HG03066 (cell line): ENCODE results near the gene RPL3.
"Not testable (repeated sequence)": the region's sequence is repeated elsewhere in the genome, so short reads cannot be mapped to it uniquely, and the experiment has no call there.

Source experiments
- ATAC-seq: cut with Tn5 transposase; IDR thresholded peaks from one replicate; pipeline ENCODE4 v1.9.1; 2021; ENCODE audit warnings: low read depth; ENCODE audit not compliant: unreplicated experiment

The RPL3 gene

DNA sequence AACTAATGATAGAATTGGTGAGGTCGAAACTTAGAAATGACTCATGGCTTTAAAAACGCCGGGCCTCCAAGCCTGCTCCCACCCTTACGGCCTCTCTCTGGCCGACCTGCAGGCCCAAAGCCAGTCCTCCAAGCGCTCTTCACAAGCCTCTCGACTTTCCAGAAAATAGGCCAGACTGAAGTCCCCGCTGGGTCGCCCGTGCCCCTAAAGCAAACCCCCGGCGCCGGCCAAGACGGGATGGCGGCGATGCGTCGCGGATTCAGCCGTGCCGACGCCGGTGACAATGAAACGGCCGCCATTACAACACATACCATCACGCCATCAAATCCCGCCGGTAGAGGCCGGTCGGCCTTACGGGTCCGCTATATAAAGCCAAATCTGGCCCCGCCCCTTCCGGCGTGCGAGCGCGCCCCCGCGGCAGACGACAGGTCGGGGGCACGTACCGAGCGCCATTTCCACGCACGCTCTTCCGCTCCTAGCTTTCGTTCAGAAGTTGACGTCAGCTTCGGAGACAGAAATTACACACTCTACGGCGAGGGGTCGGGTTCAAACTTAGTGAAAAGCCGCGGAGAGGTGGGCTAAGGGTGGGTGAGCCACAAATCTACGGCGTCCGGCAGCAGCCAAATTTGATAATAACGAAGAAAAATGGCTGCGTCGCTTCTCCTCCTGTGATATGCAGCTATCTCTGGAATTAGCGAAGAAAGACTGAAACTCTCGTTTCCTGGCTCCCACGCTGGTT lies at the start of gene RPL3:
TSS of gene RPL3 (minus strand) at position 340 of the 739 bp plus-strand sequence. CDS start at position 314, 26 bp downstream.
- peak; percentile 73 for ATAC-seq

DNA sequence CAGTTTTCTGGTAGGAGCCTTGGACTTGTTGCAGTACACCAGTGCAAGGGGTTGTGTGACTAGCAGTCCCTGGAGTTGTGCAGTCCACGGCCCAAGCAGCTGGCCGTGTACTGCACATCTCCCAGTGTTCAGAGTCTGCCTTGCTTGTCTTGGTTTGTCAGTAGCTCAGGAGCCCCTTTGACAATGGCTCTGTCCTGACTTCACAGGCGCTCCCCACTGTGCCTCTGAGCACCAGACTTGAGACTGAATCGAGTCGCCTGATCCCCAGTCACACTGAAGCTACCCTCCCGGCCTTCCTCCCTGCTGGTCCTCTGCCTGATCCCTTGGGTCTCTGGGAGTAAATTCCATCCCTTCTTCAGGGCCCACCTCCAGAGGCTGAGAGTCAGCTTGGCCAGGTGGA lies 49.8 kb upstream of the RPL3 start:
- ATAC-seq: no peak

DNA sequence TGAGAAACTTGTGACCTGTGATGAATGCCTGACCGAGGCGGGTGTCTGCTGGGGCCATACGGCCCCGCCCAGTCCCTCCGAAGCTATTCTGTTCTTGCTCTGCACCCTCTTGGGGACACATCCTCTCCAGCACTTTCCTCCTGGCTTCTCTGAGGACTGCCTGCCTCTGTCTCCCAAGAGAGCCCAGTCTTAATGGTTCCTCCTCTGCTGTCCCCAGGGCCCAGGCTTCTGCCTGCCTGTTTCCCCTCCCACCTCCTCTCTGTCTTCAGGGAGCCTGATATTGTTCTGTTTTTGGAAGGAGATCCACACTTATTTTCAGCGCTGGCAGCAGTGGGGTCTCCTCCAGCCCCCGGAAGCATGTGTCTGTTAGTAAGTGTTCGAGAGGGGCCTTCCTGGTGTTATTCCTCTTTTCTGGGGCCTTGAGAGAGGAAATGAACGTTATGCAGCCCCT lies 49.1 kb upstream of the RPL3 start:
- no peak for ATAC-seq

DNA sequence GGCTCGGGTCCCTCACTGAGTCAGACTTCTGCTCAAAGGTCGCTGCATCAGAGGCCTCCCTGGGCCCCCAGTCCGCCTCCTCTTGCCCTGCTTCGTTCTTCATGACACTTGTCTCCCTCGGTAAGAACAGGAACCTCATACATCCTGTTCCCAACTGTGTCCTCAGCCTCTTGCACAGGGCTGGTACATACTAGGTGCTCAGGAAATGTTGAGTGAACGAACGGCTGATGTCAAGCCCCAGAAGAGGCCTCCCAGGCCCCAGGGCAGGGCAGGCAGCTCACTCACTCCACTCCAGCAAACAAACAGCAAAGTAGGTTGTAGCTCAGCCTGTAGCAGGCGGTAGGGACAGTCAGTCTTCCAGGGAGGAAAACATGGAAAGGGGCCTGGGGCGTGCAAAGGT lies 47.6 kb upstream of the RPL3 start:
- ATAC-seq: no peak

DNA sequence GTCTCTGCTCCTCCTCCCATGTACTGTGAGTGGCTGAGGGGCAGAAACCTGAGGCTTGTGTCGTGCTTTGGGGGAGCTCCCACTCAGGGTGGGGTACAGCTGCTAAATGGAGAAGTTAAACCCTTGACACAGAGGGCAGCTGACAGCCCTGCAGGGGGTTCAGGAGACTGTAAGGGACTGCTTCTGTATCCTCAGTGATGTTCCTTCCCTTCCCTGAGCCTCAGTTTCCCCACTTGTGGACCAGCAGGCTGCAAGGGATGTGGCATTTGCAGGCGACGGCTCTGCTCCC lies 46.0 kb upstream of the RPL3 start:
- no peak for ATAC-seq

DNA sequence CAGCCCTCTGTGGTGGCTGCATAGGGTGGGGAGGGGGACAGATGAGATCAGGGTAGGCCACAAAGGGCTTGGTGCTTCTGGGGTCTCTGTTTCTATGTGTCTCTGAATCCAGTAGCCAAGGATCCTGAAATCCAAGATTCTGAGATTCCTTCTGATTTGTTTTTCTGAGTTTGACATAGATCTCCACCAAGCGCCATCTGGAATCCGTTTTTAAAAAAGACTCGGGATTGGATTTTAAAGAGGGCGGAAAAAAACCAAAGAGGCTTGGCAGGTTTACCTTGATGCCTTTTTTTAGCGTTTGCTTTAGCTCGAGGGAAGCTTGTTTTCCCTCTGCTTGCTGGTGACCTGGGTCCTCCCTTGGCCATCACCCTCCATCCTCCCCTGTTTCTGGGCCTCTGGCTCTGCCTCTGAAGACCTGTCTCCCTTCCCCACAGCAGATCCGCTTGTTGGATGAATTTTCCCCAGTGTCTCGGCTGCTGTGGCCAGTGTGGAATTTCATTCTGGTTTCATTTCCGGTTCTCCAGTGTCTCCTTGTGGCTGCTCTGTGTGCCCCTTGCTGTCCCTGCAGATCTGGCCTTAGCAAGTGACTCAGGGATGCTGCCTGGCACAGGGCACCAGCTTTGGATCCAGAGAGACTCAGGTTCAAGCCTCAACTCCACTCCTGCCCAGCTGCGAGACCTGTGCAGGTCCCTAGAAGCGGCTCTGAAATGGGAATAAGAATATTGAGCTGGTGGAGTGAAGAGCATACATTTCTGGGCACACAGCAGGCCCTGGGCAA lies 45.5 kb upstream of the RPL3 start:
- ATAC-seq: no peak

DNA sequence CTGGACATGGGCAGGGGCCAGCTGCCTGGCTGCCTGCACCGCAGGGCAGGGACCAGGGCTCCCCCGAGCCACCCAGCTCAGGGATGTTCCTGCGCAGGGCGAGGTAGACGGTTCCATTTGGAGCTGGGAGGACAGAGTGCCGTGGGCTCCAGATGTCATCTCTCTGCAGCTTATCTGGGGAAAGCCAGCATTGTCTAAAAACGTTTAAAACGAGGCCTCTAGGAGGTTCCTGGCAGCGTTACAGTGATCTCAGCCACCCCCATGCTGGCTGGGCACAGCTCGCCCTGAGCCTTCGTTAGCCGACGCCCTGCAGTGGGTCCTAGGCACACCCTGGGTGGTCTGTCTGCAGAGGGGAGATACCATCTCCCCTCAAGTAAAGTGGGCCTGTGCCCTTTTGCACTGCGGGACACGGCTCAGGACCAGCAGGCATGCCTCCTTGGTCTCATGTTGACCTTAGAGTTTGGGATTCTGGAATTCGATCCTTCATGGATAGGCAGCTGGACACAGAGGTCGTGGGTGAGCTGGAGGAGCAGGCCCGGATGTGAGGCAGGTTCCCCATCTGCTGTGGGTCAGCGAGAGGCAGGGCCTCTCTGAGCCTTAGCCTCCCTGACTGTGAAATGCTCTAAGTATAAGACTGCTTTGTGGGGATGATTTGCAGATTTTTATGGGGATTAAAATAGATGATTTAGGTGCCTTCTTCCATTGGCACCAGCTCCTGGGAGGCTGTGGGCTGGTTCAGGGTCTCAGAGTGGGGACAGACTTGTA lies 44.5 kb upstream of the RPL3 start:
- ATAC-seq: no peak

DNA sequence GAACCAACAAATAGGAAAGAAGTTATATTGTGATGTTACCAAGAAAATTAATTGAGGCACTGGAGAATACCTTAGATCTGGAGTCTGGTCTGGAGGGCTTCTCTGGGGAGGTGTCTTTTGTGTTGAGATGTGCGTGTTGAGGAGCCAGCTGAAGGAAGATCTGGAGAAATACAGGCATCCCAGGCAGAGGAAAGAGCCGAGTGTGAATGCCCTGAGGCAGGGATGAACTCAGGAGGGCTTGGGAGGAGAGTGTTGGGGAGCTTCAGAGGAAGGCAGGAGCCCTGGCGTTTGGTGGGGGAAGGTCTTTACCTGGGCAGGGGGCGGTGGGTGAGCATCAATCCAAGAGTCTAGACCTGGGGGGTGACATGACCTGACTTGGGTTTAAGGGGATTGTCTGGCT lies 43.5 kb upstream of the RPL3 start:
- ATAC-seq: no peak

DNA sequence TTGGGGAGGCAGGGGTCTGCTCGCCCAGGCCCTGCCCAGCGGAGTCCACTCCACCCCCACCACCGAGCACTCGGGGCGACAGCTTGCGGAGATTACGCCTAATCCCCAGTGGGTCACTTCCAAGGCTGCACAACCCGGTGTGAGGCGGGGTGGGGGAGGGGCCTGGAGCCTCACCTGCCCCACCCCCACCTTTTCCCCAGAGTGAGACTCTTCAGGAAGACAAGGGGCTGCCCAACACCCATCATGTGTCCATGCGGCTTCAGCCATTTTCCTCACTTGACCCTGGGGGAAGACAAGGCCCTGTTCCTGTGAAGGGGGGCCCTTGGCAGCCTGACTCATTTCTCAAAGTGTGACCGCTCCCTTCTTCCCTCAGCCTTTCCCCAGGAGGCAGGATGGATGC lies 42.8 kb upstream of the RPL3 start:
- ATAC-seq: no peak

DNA sequence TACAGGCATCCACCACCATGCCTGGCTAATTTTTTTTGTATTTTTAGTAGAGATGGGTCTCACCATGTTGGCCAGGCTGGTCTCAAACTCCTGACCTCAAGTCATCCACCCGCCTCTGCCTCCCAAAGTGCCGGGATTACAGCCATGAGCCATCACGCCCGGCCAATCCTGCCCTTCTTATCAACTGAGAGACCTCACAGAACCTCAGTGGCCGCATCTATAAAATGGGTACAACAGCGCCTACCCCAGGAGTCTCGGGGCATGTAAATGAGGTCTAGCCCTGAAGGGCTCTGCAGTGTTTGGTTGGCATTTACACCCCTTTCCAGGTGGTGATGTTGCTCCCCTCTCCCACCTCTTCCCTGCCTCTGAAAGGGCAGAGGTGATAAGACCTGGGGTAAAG lies 42.1 kb upstream of the RPL3 start:
- ATAC-seq: no peak

DNA sequence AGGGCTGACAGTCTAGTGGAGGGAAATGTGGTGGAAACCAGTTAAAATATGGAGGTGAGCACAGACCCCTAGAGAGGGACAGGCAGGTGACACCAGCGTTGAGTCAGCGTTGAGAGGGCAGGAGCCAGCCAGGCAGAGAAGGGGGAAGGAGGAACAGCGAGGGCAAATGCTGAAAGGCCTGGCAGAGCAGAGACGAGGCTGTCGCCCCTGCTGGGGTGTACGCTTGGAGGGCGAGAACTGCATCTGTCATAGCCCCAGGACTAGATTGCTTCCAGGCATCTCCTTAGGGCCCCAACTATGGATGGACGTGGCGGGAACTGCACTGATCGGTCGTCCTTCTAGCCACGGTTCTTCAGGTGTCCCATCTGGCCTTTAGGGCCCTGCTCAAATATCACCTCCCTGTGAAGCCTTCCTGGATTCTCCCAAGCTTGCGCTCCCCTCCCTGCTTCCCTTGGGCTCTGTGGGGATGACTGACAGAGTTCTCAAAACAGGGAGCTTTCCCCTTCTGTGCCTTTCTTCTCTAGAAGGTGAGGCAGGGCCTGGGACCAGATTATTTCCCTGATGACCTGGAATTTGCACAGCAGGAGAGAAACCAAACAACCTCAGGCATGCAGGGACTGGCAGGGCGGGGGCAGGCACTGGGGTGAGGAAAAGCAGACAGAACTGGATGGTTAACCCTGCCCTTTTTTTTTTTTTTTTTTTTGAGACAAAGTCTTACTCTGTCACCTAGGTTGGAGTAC lies 41.4 kb upstream of the RPL3 start:
- no peak for ATAC-seq

DNA sequence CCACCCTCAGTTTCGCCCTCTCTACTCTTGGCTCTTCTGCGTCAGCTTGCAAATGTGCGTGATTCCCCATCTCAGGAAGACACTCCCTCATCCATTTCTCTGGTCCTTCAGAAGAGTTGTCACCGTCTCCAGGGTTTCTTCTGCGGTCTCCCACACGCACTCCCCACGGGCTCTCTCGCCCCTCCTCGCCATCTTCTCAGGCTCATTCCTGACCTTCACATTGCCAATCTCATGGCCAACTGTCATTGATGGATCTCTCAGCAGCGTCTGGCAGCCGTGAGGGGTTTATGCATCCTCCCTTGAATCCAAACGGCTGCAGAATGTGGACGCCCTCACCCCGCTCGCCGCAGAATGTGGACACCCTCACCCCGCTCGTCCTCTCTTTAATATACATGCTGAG lies 40.8 kb upstream of the RPL3 start:
- ATAC-seq: no peak

DNA sequence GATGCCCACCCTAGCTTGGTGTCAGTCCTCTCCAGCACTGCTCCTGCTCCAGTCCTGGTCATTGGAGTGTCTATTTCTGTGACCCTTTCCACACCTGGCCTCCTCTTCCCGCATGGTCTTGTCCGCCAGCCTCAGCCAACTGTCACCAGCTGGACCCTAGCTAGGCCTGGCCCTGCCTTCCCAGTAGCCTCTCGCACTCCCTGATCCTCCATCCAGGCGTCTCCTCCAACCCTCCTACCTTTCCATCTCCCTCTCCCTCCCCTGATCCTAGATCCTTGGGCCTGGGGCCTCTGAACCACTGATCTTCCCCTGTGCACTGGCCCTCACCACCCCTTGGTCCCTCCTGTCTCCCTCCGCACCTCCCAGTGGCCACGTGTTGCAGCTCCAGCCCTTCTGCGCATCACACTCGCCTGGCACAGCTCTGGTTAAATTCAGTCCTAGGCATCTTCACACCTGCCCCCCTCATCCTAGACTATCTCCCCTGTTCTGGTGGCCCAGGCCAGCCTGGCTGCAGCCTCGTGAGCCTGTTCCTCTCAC lies 40.3 kb upstream of the RPL3 start:
- ATAC-seq: no peak

DNA sequence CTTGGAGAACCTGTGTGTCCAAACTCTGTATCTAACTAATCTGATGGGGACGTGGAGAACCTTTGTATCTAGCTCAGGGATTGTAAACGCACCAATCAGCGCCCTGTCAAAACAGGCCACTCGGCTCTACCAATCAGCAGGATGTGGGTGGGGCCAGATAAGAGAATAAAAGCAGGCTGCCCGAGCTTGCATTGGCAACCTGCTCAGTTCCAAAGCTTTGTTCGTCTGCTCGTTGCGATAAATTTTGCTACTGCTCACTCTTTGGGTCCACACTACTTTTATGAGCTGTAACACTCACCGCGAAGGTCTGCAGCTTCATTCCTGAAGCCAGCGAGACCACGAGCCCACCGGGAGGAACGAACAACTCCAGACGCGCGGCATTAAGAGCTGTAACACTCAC lies 38.8 kb upstream of the RPL3 start:
- not testable (repeated sequence) for ATAC-seq

DNA sequence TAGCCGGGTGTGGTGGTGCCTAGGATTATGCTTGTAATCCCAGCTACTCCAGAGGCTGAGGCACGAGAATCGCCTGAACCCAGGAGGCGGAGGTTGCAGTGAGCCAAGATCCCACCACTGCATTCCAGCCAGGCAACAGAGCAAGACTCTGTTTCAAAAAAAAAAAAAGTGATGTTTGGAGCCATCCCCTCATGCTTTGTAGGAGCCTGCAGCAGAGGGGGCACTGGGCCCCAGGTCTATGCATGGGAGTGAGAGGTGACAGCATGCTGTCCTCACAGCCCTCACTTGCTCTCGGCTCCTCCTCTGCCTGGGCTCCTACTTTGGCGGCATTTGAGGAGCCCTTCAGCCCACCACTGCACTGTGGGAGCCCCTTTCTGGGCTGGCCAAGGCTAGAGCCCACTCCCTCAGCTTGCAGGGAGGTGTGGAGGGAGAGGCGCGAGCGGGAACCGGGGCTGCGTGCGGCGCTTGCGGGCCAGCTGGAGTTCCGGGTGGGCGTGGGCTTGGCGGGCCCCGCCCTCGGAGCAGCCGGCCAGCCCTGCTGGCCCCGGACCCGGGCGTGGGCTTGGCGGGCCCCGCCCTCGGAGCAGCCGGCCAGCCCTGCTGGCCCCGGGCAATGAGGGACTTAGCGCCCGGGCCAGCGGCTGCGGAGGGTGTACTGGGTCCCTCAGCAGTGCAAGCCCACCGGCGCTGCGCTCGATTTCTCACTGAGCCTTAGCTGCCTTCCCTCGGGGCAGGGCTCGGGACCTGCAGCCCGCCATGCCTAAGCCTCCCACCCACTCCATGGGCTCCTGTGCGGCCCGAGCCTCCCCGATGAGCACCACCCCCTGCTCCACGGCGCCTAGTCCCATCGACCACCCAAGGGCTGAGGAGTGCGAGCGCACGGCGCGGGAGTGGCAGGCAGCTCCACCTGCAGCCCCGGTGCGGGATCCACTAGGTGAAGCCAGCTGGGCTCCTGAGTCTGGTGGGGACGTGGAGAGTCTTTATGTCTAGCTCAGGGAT lies 38.0 kb upstream of the RPL3 start:
- not testable (repeated sequence) for ATAC-seq

DNA sequence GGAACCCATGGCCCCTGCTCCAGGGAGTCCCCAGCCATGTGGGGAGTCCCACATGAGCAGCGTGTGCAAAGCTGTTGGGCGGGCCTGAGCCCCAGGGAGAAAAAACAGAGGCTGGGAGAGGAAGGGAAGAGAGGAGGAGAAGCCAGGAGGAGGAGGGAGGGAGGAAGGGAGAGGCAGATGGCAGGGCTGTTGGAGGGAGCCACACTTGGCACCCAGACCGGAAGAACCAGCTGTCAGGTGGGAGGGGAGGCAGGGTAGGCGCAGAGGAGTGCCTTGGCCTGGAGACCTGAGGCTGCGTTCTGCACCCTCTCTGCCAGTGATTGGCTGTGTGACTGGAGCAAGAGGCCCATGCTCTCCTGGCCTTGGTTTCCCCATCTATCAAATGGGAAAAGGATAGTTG lies 37.0 kb upstream of the RPL3 start:
- no peak for ATAC-seq

DNA sequence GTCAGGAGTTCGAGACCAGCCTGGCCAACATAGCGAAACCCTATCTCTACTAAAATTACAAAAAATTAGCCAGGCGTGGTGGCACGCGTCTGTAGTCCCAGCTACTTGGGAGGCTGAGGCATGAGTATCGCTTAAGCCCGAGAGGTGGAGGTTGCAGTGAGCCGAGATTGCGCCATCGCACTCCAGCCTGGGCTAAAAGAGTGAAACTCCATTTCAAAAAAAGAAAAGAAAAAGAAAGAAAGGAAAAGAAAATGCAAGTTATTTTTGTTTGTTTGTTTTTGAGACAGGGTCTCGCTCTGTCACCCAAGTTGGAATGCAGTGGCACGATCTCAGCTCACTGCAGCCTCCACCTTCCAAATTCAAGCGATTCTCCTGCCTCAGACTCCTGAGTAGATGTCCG lies 36.4 kb upstream of the RPL3 start:
- not testable (repeated sequence) for ATAC-seq

DNA sequence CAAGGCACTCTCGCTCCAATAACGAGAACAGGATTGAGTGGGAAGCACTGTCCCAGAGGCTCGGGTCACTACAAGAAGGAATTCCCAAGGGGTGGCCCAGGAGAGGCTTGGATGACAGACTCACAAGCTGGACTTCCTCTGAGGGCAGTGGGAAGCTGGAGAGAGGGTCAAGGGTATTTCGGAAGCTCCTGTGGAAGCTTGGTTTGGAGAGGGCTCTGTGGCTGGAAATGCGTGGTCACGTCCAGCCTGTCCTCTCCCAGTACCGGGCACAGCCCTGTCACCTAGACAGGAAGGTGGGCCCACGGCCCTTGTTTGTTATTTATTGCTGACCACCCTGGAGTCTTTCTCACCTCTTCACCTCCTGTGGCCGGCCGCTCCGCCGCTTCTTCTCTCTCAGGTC lies 35.7 kb upstream of the RPL3 start:
- ATAC-seq: no peak

DNA sequence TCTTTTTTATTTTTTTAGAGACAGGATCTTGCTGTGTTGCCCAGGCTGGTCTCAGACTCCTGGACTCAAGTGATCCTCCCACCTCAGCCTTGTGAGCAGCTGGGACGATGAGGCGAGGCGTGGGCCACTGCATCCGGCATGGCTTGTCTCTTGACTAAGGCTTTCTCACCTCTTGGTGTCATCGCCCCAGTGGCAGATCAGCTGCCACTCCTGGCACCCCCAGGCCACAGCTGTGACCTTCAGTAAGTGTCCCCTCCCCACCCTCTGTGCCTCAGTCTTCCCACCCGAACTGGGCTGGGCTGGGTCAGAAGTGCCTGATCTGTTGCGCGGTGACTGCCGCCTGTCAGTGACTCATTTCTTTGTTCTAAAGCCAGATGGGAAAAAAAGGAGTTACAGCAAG lies 33.9 kb upstream of the RPL3 start:
- ATAC-seq: no peak
